ENCODE data around the gene ASTE1. TPM values are rescaled to one million over a fixed set of nuclear protein-coding genes. Genes with fewer than 3 reads are reported as not detected.

The ASTE1 gene
- total RNA-seq, 1 donor from 2014 or later = 11.4 TPM

DNA sequence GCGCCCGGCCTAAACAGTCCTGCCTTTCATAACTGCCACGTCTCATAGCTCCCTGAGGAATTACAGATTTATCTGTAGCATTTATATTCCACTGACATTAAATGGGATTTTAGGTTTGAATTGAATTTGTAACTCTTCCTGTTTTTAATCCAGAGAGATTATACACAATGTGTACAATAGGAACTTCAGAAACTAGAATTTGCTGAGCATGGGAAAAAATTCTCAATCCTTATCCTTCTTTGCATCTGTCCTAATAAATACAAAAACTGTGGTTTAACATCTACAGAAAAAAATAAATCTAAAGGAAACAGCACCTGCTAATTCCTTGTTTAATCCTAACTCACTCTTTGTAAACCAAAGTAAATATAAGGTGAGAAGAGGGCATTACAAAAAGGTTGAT lies 2.2 kb upstream of the ASTE1 start:
- TF ChIP-seq, protein P1, sequence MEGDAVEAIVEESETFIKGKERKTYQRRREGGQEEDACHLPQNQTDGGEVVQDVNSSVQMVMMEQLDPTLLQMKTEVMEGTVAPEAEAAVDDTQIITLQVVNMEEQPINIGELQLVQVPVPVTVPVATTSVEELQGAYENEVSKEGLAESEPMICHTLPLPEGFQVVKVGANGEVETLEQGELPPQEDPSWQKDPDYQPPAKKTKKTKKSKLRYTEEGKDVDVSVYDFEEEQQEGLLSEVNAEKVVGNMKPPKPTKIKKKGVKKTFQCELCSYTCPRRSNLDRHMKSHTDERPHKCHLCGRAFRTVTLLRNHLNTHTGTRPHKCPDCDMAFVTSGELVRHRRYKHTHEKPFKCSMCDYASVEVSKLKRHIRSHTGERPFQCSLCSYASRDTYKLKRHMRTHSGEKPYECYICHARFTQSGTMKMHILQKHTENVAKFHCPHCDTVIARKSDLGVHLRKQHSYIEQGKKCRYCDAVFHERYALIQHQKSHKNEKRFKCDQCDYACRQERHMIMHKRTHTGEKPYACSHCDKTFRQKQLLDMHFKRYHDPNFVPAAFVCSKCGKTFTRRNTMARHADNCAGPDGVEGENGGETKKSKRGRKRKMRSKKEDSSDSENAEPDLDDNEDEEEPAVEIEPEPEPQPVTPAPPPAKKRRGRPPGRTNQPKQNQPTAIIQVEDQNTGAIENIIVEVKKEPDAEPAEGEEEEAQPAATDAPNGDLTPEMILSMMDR (conservative IDR thresholded peaks at IDR 0.05) = no peak
- H3K4me3 Mint-ChIP-seq = peak overlapping the region; percentile 10
- peaks cover 19% of the 10 kb centered on the region for H3K36me3 Mint-ChIP-seq (ENCODE audit: low read depth)
- no peaks in the 10 kb centered on the region for H3K27me3 Mint-ChIP-seq (ENCODE audit: low read depth)
- no peak overlapping the region for H3K27ac Mint-ChIP-seq (ENCODE audit: unreplicated experiment)
- H3K9me3 Mint-ChIP-seq = peaks cover 3% of the 10 kb centered on the region
- H3K4me1 Mint-ChIP-seq = peaks cover 29% of the 10 kb centered on the region
- DNase-seq (ENCODE audit: low read depth, low spot score) = no peak

DNA sequence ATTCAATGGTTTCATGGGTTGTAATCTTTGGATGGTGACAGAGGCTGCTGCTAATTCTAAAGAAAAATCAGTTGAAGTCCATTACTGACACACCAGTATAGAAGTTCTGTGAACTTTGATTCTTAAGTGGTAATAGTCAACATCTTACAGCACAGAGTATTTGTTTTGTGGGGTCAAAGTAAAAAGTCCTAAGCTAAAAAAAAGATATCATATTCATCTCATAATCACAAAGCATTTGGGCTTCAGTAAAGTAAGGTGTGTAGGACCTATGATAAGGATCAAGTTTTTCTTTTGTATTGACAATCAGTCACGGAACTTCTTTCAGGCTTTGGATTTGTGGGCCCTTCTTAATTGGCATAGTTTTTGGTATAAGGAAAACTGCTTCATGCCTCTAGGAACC lies 1.1 kb downstream of the ASTE1 start:
- peaks cover 23% of the 10 kb centered on the region for H3K36me3 Mint-ChIP-seq (ENCODE audit: low read depth)
- peaks cover 44% of the 10 kb centered on the region for H3K4me1 Mint-ChIP-seq
- DNase-seq (ENCODE audit: low read depth, low spot score) = no peak
- H3K4me3 Mint-ChIP-seq = peak overlapping the region; percentile 94
- no peaks in the 10 kb centered on the region for H3K27me3 Mint-ChIP-seq (ENCODE audit: low read depth)
- H3K27ac Mint-ChIP-seq (ENCODE audit: unreplicated experiment) = no peak overlapping the region
- H3K9me3 Mint-ChIP-seq = peaks cover 3% of the 10 kb centered on the region
- TF ChIP-seq, protein P1 (conservative IDR thresholded peaks at IDR 0.05) = no peak

- TF ChIP-seq, protein P1 (conservative IDR thresholded peaks at IDR 0.05) = no peak
- no peak overlapping the region for H3K27ac Mint-ChIP-seq (ENCODE audit: unreplicated experiment)
- H3K36me3 Mint-ChIP-seq (ENCODE audit: low read depth) = peaks cover 19% of the 10 kb centered on the region
- no peak for DNase-seq (ENCODE audit: low read depth, low spot score)
- peaks cover 36% of the 10 kb centered on the region for H3K4me1 Mint-ChIP-seq
- no peaks in the 10 kb centered on the region for H3K27me3 Mint-ChIP-seq (ENCODE audit: low read depth)
- H3K4me3 Mint-ChIP-seq = no peak overlapping the region
- peaks cover 3% of the 10 kb centered on the region for H3K9me3 Mint-ChIP-seq
These were observed 6.4 kb downstream of the ASTE1 start for GRCh38 chr3:131020122-131020693.

DNA sequence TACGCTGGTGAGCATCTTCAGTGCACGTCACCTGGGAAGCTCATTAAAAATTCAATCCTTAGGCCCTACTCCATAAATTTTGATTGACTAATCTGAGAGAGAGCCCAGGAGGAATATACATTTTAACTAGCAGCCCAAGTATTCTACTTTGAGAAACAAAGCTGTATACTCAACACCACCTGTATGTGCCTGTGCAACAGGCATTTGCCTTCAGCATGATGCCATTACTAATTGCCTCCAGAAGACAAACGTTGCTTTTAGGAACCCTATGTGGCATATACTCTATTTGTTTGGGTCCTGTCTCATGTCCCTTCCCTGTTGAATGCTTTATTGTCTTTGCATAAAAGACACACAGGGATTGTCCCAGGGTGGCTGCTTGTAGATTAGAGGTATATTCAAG lies 7.7 kb downstream of the ASTE1 start:
- no peak overlapping the region for H3K27ac Mint-ChIP-seq (ENCODE audit: unreplicated experiment)
- peaks cover 8% of the 10 kb centered on the region for H3K36me3 Mint-ChIP-seq (ENCODE audit: low read depth)
- TF ChIP-seq, protein P1 (conservative IDR thresholded peaks at IDR 0.05) = no peak
- H3K27me3 Mint-ChIP-seq (ENCODE audit: low read depth) = no peaks in the 10 kb centered on the region
- H3K4me1 Mint-ChIP-seq = peaks cover 26% of the 10 kb centered on the region
- no peak overlapping the region for H3K4me3 Mint-ChIP-seq
- H3K9me3 Mint-ChIP-seq = no peaks in the 10 kb centered on the region
- no peak for DNase-seq (ENCODE audit: low read depth, low spot score)

DNA sequence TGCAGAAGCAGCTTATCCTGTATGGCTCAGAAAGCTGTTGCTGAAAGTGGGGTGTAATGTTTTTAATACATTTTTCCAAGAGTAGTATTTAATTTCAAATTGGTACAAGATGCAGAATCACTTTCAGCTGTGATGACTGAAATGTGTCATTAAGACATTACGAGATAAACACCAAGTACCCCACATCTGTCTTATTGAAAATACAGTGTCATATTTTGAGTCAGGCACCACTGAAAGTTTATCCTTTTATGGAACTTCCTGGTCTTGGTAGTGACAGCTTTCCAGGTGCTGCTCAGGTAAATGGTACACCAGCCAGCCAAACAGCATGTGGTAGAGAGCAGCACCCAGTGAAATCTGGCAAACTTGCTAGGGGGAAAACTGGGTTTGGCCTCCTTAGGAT lies 16.9 kb downstream of the ASTE1 start:
- no peak overlapping the region for H3K4me3 Mint-ChIP-seq
- H3K27ac Mint-ChIP-seq (ENCODE audit: unreplicated experiment) = no peak overlapping the region
- H3K4me1 Mint-ChIP-seq = peaks cover 4% of the 10 kb centered on the region
- H3K27me3 Mint-ChIP-seq (ENCODE audit: low read depth) = no peaks in the 10 kb centered on the region
- H3K9me3 Mint-ChIP-seq = no peaks in the 10 kb centered on the region
- TF ChIP-seq, protein P1 (conservative IDR thresholded peaks at IDR 0.05) = no peak
- peaks cover 11% of the 10 kb centered on the region for H3K36me3 Mint-ChIP-seq (ENCODE audit: low read depth)
- DNase-seq (ENCODE audit: low read depth, low spot score) = no peak

Data from neural crest cell (in vitro differentiated cells).